Left kidney (tissue), 2 donors: Measurements from ENCODE around the gene NUDT22. TPM values are rescaled to one million over a fixed set of nuclear protein-coding genes. Genes with fewer than 3 reads are reported as not detected.

Experiments
- DNase-seq: peaks from one replicate; pipeline ENCODE4 v3.0.0-alpha.2; 2013
- polyA plus RNA-seq: library from polyadenylated mRNA; unstranded; fragments of 120-200 nt; gene quantifications from one replicate; pipeline ENCODE4 v1.2.1, GENCODE V29; 2013; ENCODE audit not compliant: insufficient read length

Gene NUDT22
- polyA plus RNA-seq, 1 donor: 24.1 TPM

- DNase-seq: no peak
Measured at GRCh38 chr11:64226507-64227051, 505 bp downstream of the NUDT22 start.

- no peak for DNase-seq
Measured at GRCh38 chr11:64227405-64227956, 1.4 kb downstream of the NUDT22 start.

GRCh38 chr11:64229090-64229743 is 3.1 kb downstream of the NUDT22 start:
- DNase-seq: no peak

GRCh38 chr11:64229744-64230170 is 3.7 kb downstream of the NUDT22 start:
- no peak for DNase-seq

- peak; percentile 97 for DNase-seq
Measured at GRCh38 chr11:64230171-64230984, 4.3 kb downstream of the NUDT22 start, which contains the start of gene DNAJC4. DNAJC4 (plus strand) TSS chr11:64230548; CDS start chr11:64230855, 307 bp downstream.

GRCh38 chr11:64230985-64231365 is 4.9 kb downstream of the NUDT22 start:
- DNase-seq: no peak

- no peak for DNase-seq
Measured at GRCh38 chr11:64231546-64231945, 5.5 kb downstream of the NUDT22 start.

GRCh38 chr11:64232182-64232966 is 6.3 kb downstream of the NUDT22 start:
- DNase-seq: no peak

GRCh38 chr11:64232967-64233315 is 6.9 kb downstream of the NUDT22 start:
- DNase-seq: no peak

GRCh38 chr11:64233913-64234586 is 8.0 kb downstream of the NUDT22 start, which contains the start of gene VEGFB:
VEGFB (plus strand) TSS chr11:64234584; CDS start chr11:64234834, 250 bp downstream.
- DNase-seq: no peak

- no peak for DNase-seq
Measured at GRCh38 chr11:64234647-64235379, 8.7 kb downstream of the NUDT22 start.

- DNase-seq: no peak
Measured at GRCh38 chr11:64235437-64236161, 9.5 kb downstream of the NUDT22 start.

GRCh38 chr11:64237484-64237951 is 11.4 kb downstream of the NUDT22 start:
- no peak for DNase-seq

GRCh38 chr11:64238076-64238475 is 12.0 kb downstream of the NUDT22 start:
- DNase-seq: no peak

GRCh38 chr11:64238999-64239398 is 12.9 kb downstream of the NUDT22 start:
- DNase-seq: no peak

- DNase-seq: no peak
Measured at GRCh38 chr11:64239662-64240434, 13.8 kb downstream of the NUDT22 start.

- peak; percentile 96 for DNase-seq
Measured at GRCh38 chr11:64240435-64241240, 14.6 kb downstream of the NUDT22 start, which contains the start of gene FKBP2. FKBP2 (plus strand) TSS chr11:64241095; CDS start chr11:64242388, 1,293 bp downstream.

- peak; percentile 99 for DNase-seq
Measured at GRCh38 chr11:64241241-64241490, 15.1 kb downstream of the NUDT22 start.
